ENCODE results near the gene HORMAD1.
"Not testable (repeated sequence)": the region's sequence is repeated elsewhere in the genome, so short reads cannot be mapped to it uniquely, and the experiment has no call there.

The HORMAD1 gene

DNA sequence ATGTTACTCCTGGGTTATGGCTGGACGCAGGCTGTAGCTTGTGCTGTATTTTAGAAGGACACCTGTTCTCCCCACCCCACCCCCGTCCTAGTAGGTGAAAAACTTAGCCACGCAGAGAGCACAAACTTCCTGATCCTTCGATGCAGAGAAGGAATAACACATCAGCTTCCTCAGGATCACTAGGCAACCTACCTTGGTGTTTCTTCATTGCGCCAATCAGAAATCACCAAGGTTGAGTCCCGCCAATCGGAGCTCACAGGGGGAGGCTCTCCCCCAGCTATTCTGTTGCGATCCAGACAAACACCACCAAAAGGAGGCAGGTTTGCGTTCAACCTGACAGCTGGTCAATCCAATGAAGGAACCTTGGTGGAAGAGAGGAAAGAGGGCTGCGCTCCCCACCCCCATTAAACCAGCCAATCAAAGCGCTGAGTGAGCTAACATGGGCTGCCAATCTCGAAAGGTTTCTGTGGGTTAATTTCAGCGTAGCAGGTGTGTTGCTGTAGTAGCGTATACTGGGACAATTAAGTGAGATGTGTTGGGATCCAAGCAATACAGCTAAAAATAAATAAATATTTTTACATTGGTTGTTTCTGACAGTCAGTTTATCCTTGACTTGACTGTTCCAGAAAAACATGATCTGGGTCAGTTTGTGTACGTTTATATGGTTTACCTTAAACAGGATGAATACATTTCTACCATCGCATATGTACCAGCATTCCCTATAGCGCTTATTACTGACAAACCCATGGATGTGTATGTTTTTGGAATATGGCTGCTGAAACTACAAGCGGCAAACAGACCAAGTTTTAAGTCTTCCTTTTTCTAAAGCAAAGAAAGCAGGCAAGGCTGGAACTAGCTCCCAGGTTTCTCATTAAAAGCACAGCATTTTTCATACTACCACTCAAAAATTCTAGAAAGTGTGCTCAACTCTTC is 23.4 kb downstream of the HORMAD1 start, which contains the start of gene GOLPH3L:
Gene GOLPH3L, minus strand, starts transcription at position 160 of the 933 bp plus-strand sequence. CDS start 2,316 bp downstream, outside the sequence.
- peak; percentile 95 for DNase-seq (ENCODE audit: low spot score)

DNA sequence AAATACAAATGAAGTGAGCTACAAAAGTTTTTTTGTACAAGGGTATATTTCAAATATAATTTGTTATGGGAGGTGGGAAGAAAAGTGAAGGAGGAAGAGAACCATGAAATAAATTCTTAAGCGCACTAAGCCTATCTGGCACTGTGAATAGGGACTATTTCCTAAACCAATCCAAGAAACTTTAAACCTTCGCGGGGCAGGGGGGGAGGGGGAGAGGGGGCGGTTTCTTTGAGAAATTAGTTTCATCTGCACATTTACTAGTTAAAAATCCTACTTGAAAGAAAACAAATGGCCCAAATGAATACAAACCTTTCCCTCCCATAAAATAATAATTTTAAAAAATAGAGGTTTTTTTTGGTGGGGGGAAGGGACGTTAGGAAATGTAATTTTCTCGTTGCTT is 24.1 kb downstream of the HORMAD1 start:
- DNase-seq (ENCODE audit: low spot score) = no peak

DNA sequence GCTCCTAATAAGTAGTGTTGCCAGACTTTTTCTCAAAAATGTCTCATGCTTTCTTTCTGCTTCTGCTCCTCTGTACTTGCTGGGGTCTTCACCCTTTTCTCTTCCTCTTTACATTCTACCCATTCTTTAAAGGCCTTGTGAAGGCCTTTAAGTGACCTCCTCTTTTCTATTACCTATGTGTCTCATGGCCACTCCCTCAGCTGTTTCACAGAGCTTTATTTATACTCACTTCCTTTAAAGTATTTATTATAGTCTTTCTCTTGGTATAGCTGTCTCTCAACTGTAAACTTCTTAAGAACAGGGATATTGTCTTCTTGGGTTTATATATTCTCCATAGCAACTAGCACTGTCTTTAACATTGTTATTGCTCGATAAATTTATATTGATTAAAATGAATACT is 24.5 kb downstream of the HORMAD1 start:
- DNase-seq (ENCODE audit: low spot score) = no peak

DNA sequence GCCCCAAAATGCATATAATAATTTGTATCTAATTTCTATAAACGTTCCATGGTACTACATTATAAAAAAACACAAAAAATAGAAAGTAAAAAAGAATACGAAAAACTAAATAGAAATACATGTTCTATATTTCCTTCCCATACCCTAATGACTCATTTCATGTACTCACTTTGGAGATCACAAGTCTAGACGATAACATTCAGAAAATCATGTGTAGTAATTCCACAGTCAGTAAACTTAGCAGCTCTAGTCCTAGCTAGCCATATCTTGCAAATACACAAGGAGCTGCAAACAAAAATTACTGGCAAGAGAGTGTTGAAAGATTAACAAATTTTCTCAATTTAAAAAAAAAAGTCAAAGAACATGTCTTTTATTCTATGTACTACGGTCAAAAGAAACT is 25.1 kb downstream of the HORMAD1 start:
- no peak for DNase-seq (ENCODE audit: low spot score)

- DNase-seq (ENCODE audit: low spot score) = no peak
These were observed 28.0 kb downstream of the HORMAD1 start for GRCh38 chr1:150692720-150693119.

- no peak for DNase-seq (ENCODE audit: low spot score)
These were observed 31.9 kb downstream of the HORMAD1 start for GRCh38 chr1:150688763-150689162.

DNA sequence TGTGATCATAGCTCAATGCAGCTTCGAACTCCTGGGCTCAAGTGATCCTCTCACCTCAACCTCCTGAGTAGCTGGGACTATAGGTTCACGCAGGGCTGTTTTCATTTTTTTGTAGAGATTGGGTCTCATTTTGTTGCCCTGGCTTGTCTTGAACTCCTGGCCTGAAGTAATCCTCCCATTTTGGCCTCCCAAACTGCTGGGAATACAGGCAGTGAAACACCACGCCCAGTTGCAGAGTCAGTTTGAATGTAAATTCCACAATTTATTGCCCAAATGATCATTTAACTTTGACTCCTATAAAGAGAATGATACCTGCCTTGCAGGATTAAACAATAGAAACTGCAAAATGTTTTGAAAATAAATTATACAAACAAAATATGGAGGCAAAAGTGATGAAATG is 34.4 kb downstream of the HORMAD1 start:
- DNase-seq (ENCODE audit: low spot score) = no peak

GRCh38 chr1:150683914-150684313 is 36.8 kb downstream of the HORMAD1 start:
- no peak for DNase-seq (ENCODE audit: low spot score)

GRCh38 chr1:150678988-150679387 is 41.7 kb downstream of the HORMAD1 start:
- DNase-seq (ENCODE audit: low spot score) = no peak

GRCh38 chr1:150674881-150675280 is 45.8 kb downstream of the HORMAD1 start:
- DNase-seq (ENCODE audit: low spot score) = no peak

DNA sequence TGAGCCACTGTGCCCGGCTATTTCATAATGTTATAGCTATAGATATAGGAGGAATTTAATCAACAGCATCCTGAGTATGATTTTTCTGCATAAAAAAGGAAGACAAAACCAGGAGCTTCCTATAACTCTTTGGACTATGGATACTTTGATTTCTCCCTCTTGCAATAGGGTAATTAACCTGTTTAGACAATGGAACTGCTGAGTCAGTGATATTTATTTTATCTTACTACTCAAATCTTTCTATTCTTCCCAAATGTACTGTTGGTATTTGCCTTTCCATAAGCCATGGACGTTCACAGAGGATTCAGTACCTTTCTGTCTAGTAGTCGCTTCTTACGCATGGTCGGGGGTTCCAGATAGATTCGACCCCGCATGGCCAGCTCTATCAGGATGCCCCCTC is 57.4 kb downstream of the HORMAD1 start:
- DNase-seq (ENCODE audit: low spot score) = no peak

DNA sequence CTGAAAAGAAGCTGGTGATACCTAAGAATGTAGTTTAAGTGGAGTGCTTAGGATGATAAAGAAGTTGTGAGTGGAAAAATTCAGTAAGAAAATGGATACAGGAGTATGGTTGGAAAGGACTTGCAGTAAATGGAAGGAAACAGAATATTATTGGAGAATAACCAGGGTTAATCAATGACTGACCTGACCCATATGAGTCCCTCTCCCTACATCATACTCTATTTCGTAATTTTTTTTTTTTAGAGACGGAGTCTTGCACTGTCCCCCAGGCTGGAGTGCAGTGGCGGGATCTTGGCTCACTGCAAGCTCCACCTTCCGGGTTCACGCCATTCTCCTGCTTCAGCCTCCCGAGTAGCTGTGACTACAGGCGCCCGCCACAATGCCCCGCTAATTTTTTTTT is 57.9 kb downstream of the HORMAD1 start:
- no peak for DNase-seq (ENCODE audit: low spot score)

DNA sequence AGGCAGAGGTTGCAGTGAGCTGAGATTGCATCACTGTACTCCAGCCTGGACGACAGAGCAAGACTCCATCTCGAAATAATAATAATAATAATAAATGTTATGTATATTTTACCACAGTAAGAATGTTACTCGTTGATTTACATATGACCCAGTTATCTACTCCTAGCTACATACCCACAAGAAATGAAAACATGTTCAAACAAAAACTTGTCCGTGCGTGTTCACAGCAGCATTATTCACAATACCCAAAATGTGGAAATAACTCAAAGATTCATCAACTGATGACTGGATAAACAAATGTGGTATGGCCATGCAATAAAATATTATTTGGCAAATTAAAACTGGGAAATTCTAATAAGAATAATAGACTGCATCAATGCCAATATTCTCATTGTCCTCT is 59.5 kb downstream of the HORMAD1 start:
- no peak for DNase-seq (ENCODE audit: low spot score)

DNA sequence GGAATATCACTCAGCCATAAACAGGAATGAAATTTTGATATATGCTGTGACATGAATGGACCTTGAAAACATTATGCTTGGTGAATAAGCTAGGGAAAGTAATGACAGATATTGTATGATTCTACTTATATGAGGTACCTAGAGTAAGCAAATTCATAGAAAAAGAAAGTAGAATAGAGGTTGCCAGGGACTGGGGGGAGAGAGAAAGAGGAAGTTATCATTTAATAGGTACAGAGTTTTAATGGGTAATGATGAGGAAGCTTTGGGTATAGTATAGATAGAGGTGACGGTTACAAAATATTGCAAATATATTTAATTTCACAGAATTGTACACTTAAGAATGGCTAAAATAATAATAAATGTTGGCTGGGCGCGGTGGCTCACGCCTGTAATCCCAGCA is 60.1 kb downstream of the HORMAD1 start:
- DNase-seq (ENCODE audit: low spot score) = no peak

DNA sequence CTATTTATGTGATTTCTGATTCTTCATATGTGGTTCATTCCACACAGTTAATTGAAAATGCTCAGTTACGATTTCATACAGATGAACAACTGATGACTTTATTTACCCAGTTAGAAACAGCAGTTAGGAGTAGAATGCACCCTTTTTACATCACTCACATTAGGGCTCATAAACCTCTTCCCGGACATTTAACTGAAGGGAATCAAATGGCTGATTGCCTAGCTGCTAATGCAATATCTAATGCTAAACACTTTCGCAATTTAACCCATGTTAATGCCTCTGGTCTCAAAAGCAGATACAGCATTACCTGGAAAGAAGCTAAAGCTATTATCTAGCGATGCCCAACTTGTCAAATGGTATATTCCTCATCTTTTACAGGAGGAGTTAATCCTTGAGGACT is 63.6 kb downstream of the HORMAD1 start:
- DNase-seq (ENCODE audit: low spot score) = not testable (repeated sequence)

GRCh38 chr1:150654635-150655034 is 66.1 kb downstream of the HORMAD1 start:
- DNase-seq (ENCODE audit: low spot score) = not testable (repeated sequence)

GRCh38 chr1:150650193-150650592 is 70.5 kb downstream of the HORMAD1 start:
- no peak for DNase-seq (ENCODE audit: low spot score)

GRCh38 chr1:150649441-150650075 is 71.1 kb downstream of the HORMAD1 start:
- DNase-seq (ENCODE audit: low spot score) = no peak

Data from ecto neural progenitor cell (in vitro differentiated cells).